ENCODE data around the gene KCNH5. TPM values are rescaled to one million over a fixed set of nuclear protein-coding genes. Genes with fewer than 3 reads are reported as not detected.

KCNH5 gene
- polyA plus RNA-seq, 1 donor (not counting 4 experiments of a cell fraction or from before 2014, with no cell fraction given): 0.04 TPM

- dilution Hi-C loops (cut with MboI; ENCODE audit: extremely low pct_ligation_motif_present, low sequenced_read_pairs): no loop called here
- H3K27ac ChIP-seq (ENCODE audit: control insufficient read depth, insufficient read depth, low read length): no peak overlapping the region
- no peak for TF ChIP-seq CTCF (optimal IDR thresholded peaks at IDR 0.05 in 1 of 3, IDR thresholded peaks at IDR 0.05 in 1 of 3, conservative IDR thresholded peaks at IDR 0.05 in 1 of 3; ENCODE audit: extremely low read depth in 1 of 3, insufficient read depth in 2 of 3, low read length in 3 of 3)
- no peak for TF ChIP-seq EZH2 (IDR thresholded peaks at IDR 0.05; ENCODE audit: low read length)
- no peak overlapping the region for H3K9ac ChIP-seq (ENCODE audit: control insufficient read depth, extremely low read depth, insufficient read depth, low read length)
- FAIRE-seq (peak; percentile 44), DNase-seq (ENCODE audit: low read depth, low spot score) (no peak)
- no peaks in the 10 kb centered on the region for H3K36me3 ChIP-seq (ENCODE audit: control insufficient read depth in 2 of 2, extremely low read depth in 1 of 2, insufficient read depth in 2 of 2, low read length in 2 of 2)
- no peaks in the 10 kb centered on the region for H3K4me1 ChIP-seq (ENCODE audit: control insufficient read depth, extremely low read depth, insufficient read depth, low read length)
- H3K4me2 ChIP-seq (ENCODE audit: control insufficient read depth, extremely low read depth, insufficient read depth, low read depth, low read length): no peak overlapping the region
- no peaks in the 10 kb centered on the region for H3K79me2 ChIP-seq (ENCODE audit: control insufficient read depth, insufficient read depth, low read length)
- no peaks in the 10 kb centered on the region for H3K9me1 ChIP-seq (ENCODE audit: control insufficient read depth, extremely low read depth, insufficient read depth, low read length)
- H3K27me3 ChIP-seq (ENCODE audit: control insufficient read depth, extremely low read depth, insufficient read depth, low read length): no peaks in the 10 kb centered on the region
- H3K4me3 ChIP-seq (ENCODE audit: control insufficient read depth in 2 of 3, extremely low read depth in 1 of 3, insufficient read depth in 2 of 3, low read depth in 1 of 3, low read length in 3 of 3): no peak overlapping the region
- H2AFZ ChIP-seq (ENCODE audit: control insufficient read depth, low read length): no peak overlapping the region
- H3K9me3 ChIP-seq (ENCODE audit: control insufficient read depth, low read depth, low read length): no peaks in the 10 kb centered on the region
- no peaks in the 10 kb centered on the region for H4K20me1 ChIP-seq (ENCODE audit: control insufficient read depth, extremely low read depth, insufficient read depth, low read length)
These were observed 374.7 kb downstream of the KCNH5 start for GRCh38 chr14:62670526-62670925.

DNA sequence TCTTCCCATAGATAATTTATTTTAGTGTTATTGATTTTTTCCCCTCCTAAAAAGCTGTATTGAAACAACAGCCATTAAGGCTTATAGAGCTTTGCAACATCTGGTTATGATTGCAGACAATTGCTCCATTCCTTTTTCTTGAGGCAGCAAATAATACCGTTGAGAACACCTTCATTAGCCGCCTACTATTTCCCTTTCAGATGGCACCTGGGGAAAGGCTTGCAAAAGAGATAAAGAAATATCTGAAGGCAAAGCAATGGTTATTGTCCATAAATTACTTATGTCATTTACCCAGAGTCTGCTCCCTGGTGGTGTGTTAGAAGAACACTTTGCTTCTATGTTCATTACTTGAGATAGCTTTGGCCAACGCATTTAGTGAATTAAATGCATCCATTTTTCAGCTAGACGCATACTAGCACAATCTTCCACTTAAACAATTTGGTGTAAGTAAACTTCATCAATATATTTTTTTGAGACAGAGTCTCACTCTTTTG is 377.8 kb downstream of the KCNH5 start:
- DNase-seq (ENCODE audit: low read depth, low spot score) (no peak), FAIRE-seq (no peak)
- TF ChIP-seq EZH2 (IDR thresholded peaks at IDR 0.05; ENCODE audit: low read length) (no peak), CTCF (optimal IDR thresholded peaks at IDR 0.05 in 1 of 3, IDR thresholded peaks at IDR 0.05 in 1 of 3, conservative IDR thresholded peaks at IDR 0.05 in 1 of 3; ENCODE audit: extremely low read depth in 1 of 3, insufficient read depth in 2 of 3, low read length in 3 of 3) (no peak)
- Histone ChIP-seq H3K9me3 (ENCODE audit: control insufficient read depth, low read depth, low read length) (no peaks in the 10 kb centered on the region), H2AFZ (ENCODE audit: control insufficient read depth, low read length) (no peak overlapping the region), H3K4me2 (ENCODE audit: control insufficient read depth, extremely low read depth, insufficient read depth, low read depth, low read length) (no peak overlapping the region), H3K36me3 (ENCODE audit: control insufficient read depth in 2 of 2, extremely low read depth in 1 of 2, insufficient read depth in 2 of 2, low read length in 2 of 2) (no peaks in the 10 kb centered on the region), H3K79me2 (ENCODE audit: control insufficient read depth, insufficient read depth, low read length) (no peaks in the 10 kb centered on the region), H4K20me1 (ENCODE audit: control insufficient read depth, extremely low read depth, insufficient read depth, low read length) (no peaks in the 10 kb centered on the region), H3K4me3 (ENCODE audit: control insufficient read depth in 2 of 3, extremely low read depth in 1 of 3, insufficient read depth in 2 of 3, low read depth in 1 of 3, low read length in 3 of 3) (no peak overlapping the region), H3K9ac (ENCODE audit: control insufficient read depth, extremely low read depth, insufficient read depth, low read length) (no peak overlapping the region), H3K9me1 (ENCODE audit: control insufficient read depth, extremely low read depth, insufficient read depth, low read length) (no peaks in the 10 kb centered on the region), H3K27me3 (ENCODE audit: control insufficient read depth, extremely low read depth, insufficient read depth, low read length) (no peaks in the 10 kb centered on the region), H3K27ac (ENCODE audit: control insufficient read depth, insufficient read depth, low read length) (no peak overlapping the region), H3K4me1 (ENCODE audit: control insufficient read depth, extremely low read depth, insufficient read depth, low read length) (peaks cover 5% of the 10 kb centered on the region)
- dilution Hi-C loops (cut with MboI; ENCODE audit: extremely low pct_ligation_motif_present, low sequenced_read_pairs): no loop called here

All from keratinocyte (primary cell).